NT2/D1 (cell line): ENCODE data around the gene TXN2.
A peak's percentile ranks its signal among the peaks of the same experiment; 100 is the strongest.

ENCODE experiments used
- DNase-seq: peaks from one replicate; pipeline ENCODE4 v3.0.0-alpha.2; 2011; ENCODE audit warnings: low read depth, low spot score
- H3K27me3 ChIP-seq: 2 replicates; pipeline ENCODE4 v1.6.0; 2011; ENCODE audit warnings: mild to moderate bottlenecking; ENCODE audit not compliant: insufficient read length, insufficient read depth
- H3K36me3 ChIP-seq: 2 replicates; pipeline ENCODE4 v1.6.1; 2011; ENCODE audit warnings: mild to moderate bottlenecking, low read length, mixed read lengths; ENCODE audit not compliant: insufficient read depth, insufficient read length
- H3K4me1 ChIP-seq: 2 replicates; pipeline ENCODE4 v1.5.1; 2011; ENCODE audit not compliant: insufficient read depth, insufficient read length
- H3K4me3 ChIP-seq: 2 replicates; pipeline ENCODE4 v1.5.1; 2011; ENCODE audit warnings: low read depth; ENCODE audit not compliant: insufficient read length
- H3K9ac ChIP-seq: 2 replicates; pipeline ENCODE4 v1.6.0; 2011; ENCODE audit warnings: low read depth; ENCODE audit not compliant: insufficient read length
- H3K9me3 ChIP-seq: 2 replicates; pipeline ENCODE4 v1.5.1; 2011; ENCODE audit warnings: mild to moderate bottlenecking, low read length; ENCODE audit not compliant: insufficient read depth
- SUZ12 ChIP-seq: IDR thresholded peaks from 2 replicates; pipeline ENCODE4 v1.6.1; 2011; ENCODE audit not compliant: insufficient read length, insufficient read depth; ENCODE audit errors: extremely low read depth
- YY1 ChIP-seq: IDR thresholded peaks from 2 replicates; pipeline ENCODE4 v1.6.1; 2011; ENCODE audit not compliant: insufficient read length, insufficient read depth
- ZNF274 ChIP-seq: IDR thresholded peaks from 2 replicates; pipeline ENCODE4 v1.6.1; 2011; ENCODE audit warnings: mild to moderate bottlenecking, low read depth, low read length

The TXN2 gene

GRCh38 chr22:36461665-36462649, 19.5 kb downstream of the TXN2 start:
- Histone ChIP-seq H3K9me3 (no peaks in the 10 kb centered on the region), H3K27me3 (no peaks in the 10 kb centered on the region), H3K36me3 (peaks cover 13% of the 10 kb centered on the region), H3K4me1 (peaks cover 21% of the 10 kb centered on the region), H3K9ac (peak overlapping the region; percentile 9), H3K4me3 (no peak overlapping the region)
- no peak for TF ChIP-seq ZNF274
- TF ChIP-seq YY1, result no peak
- TF ChIP-seq SUZ12, result no peak
- peak; percentile 76 for DNase-seq

GRCh38 chr22:36460202-36460601, 21.2 kb downstream of the TXN2 start:
- no peak for TF ChIP-seq YY1
- TF ChIP-seq SUZ12, result no peak
- no peak for TF ChIP-seq ZNF274
- Histone ChIP-seq H3K4me1 (peaks cover 20% of the 10 kb centered on the region), H3K4me3 (no peak overlapping the region), H3K36me3 (no peaks in the 10 kb centered on the region), H3K9ac (peak overlapping the region; percentile 56), H3K9me3 (no peaks in the 10 kb centered on the region), H3K27me3 (no peaks in the 10 kb centered on the region)
- DNase-seq, result no peak

- Histone ChIP-seq H3K9ac (no peak overlapping the region), H3K36me3 (no peaks in the 10 kb centered on the region), H3K9me3 (no peaks in the 10 kb centered on the region), H3K4me3 (no peak overlapping the region), H3K27me3 (no peaks in the 10 kb centered on the region), H3K4me1 (peaks cover 15% of the 10 kb centered on the region)
- no peak for TF ChIP-seq SUZ12
- no peak for TF ChIP-seq YY1
- TF ChIP-seq ZNF274, result no peak
- no peak for DNase-seq
Observed at GRCh38 chr22:36457688-36458450, 23.6 kb downstream of the TXN2 start.

GRCh38 chr22:36456464-36456845, 25.0 kb downstream of the TXN2 start:
- H3K4me1 ChIP-seq, result peaks cover 10% of the 10 kb centered on the region
- H3K36me3 ChIP-seq, result no peaks in the 10 kb centered on the region
- H3K4me3 ChIP-seq, result no peak overlapping the region
- no peak overlapping the region for H3K9ac ChIP-seq
- no peak for DNase-seq
- H3K27me3 ChIP-seq, result no peaks in the 10 kb centered on the region
- TF ChIP-seq SUZ12 (no peak), ZNF274 (no peak), YY1 (no peak)
- H3K9me3 ChIP-seq, result no peaks in the 10 kb centered on the region

- Histone ChIP-seq H3K4me3 (peak overlapping the region; percentile 18), H3K9ac (peak overlapping the region; percentile 81), H3K4me1 (peaks cover 10% of the 10 kb centered on the region), H3K36me3 (no peaks in the 10 kb centered on the region), H3K27me3 (no peaks in the 10 kb centered on the region), H3K9me3 (no peaks in the 10 kb centered on the region)
- TF ChIP-seq ZNF274, result no peak
- no peak for TF ChIP-seq YY1
- no peak for TF ChIP-seq SUZ12
- DNase-seq, result no peak
Observed at GRCh38 chr22:36455571-36456463, 25.6 kb downstream of the TXN2 start.

- peak; percentile 87 for DNase-seq
Observed at GRCh38 chr22:36454916-36455570, 26.4 kb downstream of the TXN2 start.

More at GRCh38 chr22:36454916-36455570, 26.4 kb downstream of the TXN2 start:
- Histone ChIP-seq H3K9me3 (no peaks in the 10 kb centered on the region), H3K27me3 (no peaks in the 10 kb centered on the region), H3K36me3 (no peaks in the 10 kb centered on the region), H3K4me3 (peak overlapping the region; percentile 37), H3K4me1 (peaks cover 7% of the 10 kb centered on the region), H3K9ac (peak overlapping the region; percentile 81)
- TF ChIP-seq YY1, result no peak
- no peak for TF ChIP-seq ZNF274
- TF ChIP-seq SUZ12, result no peak
